ENCODE data around the gene BIRC5. TPM values are rescaled to one million over a fixed set of nuclear protein-coding genes. Genes with fewer than 3 reads are reported as not detected.
A peak's percentile ranks its signal among the peaks of the same experiment; 100 is the strongest.

Gene BIRC5
- total RNA-seq, 3 donors from 2014 or later, result 2.4 to 22.4 (median 4.7) TPM

DNA sequence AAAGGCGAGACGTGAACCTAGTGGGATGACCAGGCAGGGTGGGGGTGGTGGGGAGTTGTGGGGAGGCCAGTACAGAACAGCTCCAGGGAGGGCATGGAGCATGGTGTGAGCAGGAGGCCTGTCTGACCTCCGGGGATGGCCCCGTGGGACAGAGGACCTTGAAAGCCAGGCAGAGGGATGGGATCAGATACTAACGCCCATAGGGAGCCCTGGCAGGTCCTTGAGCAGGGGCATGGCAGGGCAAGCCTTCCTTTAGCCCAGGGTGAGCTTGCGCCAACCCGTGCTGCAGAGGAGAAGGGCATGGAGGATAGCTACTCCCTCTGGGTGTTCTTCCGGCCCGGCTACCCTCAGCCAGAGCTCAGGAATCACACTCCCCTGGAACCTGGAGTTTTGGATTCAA lies 52.7 kb downstream of the BIRC5 start:
- TF ChIP-seq, protein P1, sequence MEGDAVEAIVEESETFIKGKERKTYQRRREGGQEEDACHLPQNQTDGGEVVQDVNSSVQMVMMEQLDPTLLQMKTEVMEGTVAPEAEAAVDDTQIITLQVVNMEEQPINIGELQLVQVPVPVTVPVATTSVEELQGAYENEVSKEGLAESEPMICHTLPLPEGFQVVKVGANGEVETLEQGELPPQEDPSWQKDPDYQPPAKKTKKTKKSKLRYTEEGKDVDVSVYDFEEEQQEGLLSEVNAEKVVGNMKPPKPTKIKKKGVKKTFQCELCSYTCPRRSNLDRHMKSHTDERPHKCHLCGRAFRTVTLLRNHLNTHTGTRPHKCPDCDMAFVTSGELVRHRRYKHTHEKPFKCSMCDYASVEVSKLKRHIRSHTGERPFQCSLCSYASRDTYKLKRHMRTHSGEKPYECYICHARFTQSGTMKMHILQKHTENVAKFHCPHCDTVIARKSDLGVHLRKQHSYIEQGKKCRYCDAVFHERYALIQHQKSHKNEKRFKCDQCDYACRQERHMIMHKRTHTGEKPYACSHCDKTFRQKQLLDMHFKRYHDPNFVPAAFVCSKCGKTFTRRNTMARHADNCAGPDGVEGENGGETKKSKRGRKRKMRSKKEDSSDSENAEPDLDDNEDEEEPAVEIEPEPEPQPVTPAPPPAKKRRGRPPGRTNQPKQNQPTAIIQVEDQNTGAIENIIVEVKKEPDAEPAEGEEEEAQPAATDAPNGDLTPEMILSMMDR (IDR thresholded peaks at IDR 0.05), result no peak
- no peak for DNase-seq
- H3K4me1 ChIP-seq (ENCODE audit: low read depth), result peaks cover 8% of the 10 kb centered on the region
- intact Hi-C loops (cut with DNase I, micrococcal nuclease), result no loop called here
- H3K9me3 ChIP-seq, result no peaks in the 10 kb centered on the region
- no peak overlapping the region for H3K4me3 ChIP-seq
- ATAC-seq, result no peak
- H3K36me3 ChIP-seq (ENCODE audit: low read depth), result no peaks in the 10 kb centered on the region

DNA sequence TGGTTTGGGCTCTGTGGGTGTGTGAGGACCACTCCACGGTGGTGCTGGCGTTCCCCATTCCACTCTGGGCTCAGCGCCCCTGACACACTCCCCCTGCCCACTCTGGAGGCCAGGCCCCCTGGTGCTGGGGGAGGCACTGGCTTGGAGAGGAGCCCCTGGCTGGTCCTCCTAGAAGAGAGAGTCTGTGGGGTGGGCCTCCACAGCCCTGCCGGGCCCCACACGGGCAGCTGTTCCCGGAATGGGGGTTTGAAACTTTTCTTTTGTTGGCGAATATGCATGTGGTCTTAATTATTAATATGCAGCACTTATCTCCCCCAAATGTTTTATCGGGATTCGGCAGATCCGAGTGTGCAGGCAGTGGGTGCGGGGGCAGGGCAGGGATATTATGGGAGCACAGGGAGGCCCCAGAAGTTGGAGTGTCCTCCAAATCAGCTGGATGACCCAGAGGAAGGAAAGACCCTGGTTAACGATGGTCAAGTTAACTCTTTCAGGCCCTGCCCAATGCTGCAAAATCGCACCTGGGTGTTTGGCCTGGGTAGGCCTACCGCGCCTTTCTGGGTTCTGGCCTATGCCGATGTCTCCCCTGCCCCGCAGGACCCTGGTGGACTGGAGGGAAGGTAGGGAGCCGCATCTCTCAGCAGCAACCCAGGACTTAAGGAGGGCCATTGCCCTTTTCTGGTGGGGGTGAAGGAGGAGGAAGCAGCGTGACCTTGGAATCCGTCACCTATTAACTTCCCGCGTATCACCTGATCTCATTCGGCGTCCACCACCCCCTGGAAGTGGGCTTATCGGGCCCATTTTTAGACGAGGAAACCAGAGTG lies 53.4 kb downstream of the BIRC5 start:
- Histone ChIP-seq H3K9me3 (no peaks in the 10 kb centered on the region), H3K36me3 (ENCODE audit: low read depth) (no peaks in the 10 kb centered on the region), H3K4me3 (no peak overlapping the region), H3K4me1 (ENCODE audit: low read depth) (peaks cover 13% of the 10 kb centered on the region)
- intact Hi-C loops (cut with DNase I, micrococcal nuclease), result no loop called here
- DNase-seq (peak in 1 of 3 donors; percentile 25), ATAC-seq (no peak)
- TF ChIP-seq, protein P1 (IDR thresholded peaks at IDR 0.05), result no peak

- DNase-seq (no peak), ATAC-seq (no peak)
- no peak overlapping the region for H3K4me3 ChIP-seq
- no peaks in the 10 kb centered on the region for H3K9me3 ChIP-seq
- TF ChIP-seq, protein P1 (IDR thresholded peaks at IDR 0.05), result no peak
- peaks cover 15% of the 10 kb centered on the region for H3K4me1 ChIP-seq (ENCODE audit: low read depth)
- H3K36me3 ChIP-seq (ENCODE audit: low read depth), result no peaks in the 10 kb centered on the region
- intact Hi-C loops (cut with DNase I, micrococcal nuclease), result no loop called here
Measured at GRCh38 chr17:78268191-78268874, 54.3 kb downstream of the BIRC5 start.

- intact Hi-C loops (cut with DNase I, micrococcal nuclease), result no loop called here
- H3K4me1 ChIP-seq (ENCODE audit: low read depth), result peaks cover 15% of the 10 kb centered on the region
- TF ChIP-seq, protein P1 (IDR thresholded peaks at IDR 0.05), result no peak
- H3K9me3 ChIP-seq, result no peaks in the 10 kb centered on the region
- H3K36me3 ChIP-seq (ENCODE audit: low read depth), result no peaks in the 10 kb centered on the region
- ATAC-seq, result peak; percentile 1
- no peak overlapping the region for H3K4me3 ChIP-seq
- peak in 1 of 3 donors; percentile 27 for DNase-seq
Measured at GRCh38 chr17:78268951-78269905, 55.2 kb downstream of the BIRC5 start.

- H3K4me3 ChIP-seq, result no peak overlapping the region
- intact Hi-C loops (cut with DNase I, micrococcal nuclease), result no loop called here
- no peaks in the 10 kb centered on the region for H3K9me3 ChIP-seq
- no peaks in the 10 kb centered on the region for H3K36me3 ChIP-seq (ENCODE audit: low read depth)
- DNase-seq (no peak), ATAC-seq (no peak)
- TF ChIP-seq, protein P1 (IDR thresholded peaks at IDR 0.05), result no peak
- peaks cover 15% of the 10 kb centered on the region for H3K4me1 ChIP-seq (ENCODE audit: low read depth)
Measured at GRCh38 chr17:78269955-78270381, 55.9 kb downstream of the BIRC5 start.

Measured in mucosa of descending colon (tissue), 3 donors.